MM.1S (cell line): Measurements from ENCODE around the gene CEP68.
A peak's percentile ranks its signal among the peaks of the same experiment; 100 is the strongest.

ENCODE experiments used
- EZH2 ChIP-seq: fragments of 300-600 bp; sonication (generic); optimal IDR thresholded peaks from 2 replicates; pipeline ENCODE3; 2017; ENCODE audit warnings: low read depth, mild to moderate bottlenecking, antibody characterized with exemption, low read length, mixed read lengths
- TF ChIP-seq, protein P1 (sequence below): fragments of 300-600 bp; sonication (generic); IDR thresholded peaks from 2 replicates; pipeline ENCODE4 v1.5.1; 2016; ENCODE audit warnings: antibody characterized with exemption, low read length, mixed read lengths

DNA sequence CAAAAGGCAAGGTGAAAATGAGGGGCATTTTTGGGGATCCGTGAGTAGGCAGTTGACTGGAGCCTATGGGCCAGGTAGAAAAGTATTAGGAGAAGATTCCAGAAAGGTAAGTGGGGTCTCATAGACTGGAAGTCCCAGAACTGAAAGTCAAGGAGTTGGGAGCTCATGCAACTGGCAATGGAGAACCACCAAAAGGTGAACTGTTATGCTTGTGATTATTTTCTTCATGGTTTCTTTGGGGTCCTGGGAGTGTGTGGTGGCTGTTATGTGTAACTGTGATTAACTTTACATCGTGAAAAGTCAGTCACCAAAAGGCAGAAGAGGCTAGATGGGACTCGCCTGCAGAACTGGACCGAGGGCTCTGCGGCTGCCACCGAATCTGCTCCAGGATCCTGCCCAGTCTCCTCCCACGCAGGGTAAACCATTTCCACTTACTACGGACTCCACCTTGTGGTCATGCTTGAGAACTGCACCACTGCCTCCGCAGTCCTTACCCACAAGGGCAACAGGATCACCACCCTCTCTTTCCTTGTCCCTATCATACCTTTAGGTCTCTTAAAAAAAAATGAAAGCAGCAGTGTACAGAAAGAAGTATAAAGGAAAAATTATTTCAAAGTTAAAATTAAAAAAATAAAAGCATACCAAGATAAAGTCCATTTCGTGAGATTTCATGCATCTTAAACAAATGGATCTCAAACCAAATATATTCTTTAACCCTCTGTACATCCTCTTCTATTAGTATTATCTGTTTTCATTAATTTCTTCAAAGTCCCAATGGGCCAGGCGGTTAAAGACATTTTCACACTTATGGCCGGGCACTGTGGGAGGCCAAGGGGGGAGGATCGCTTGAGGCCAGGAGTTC is 15.6 kb upstream of the CEP68 start:
- TF ChIP-seq EZH2 = no peak
- TF ChIP-seq, protein P1, sequence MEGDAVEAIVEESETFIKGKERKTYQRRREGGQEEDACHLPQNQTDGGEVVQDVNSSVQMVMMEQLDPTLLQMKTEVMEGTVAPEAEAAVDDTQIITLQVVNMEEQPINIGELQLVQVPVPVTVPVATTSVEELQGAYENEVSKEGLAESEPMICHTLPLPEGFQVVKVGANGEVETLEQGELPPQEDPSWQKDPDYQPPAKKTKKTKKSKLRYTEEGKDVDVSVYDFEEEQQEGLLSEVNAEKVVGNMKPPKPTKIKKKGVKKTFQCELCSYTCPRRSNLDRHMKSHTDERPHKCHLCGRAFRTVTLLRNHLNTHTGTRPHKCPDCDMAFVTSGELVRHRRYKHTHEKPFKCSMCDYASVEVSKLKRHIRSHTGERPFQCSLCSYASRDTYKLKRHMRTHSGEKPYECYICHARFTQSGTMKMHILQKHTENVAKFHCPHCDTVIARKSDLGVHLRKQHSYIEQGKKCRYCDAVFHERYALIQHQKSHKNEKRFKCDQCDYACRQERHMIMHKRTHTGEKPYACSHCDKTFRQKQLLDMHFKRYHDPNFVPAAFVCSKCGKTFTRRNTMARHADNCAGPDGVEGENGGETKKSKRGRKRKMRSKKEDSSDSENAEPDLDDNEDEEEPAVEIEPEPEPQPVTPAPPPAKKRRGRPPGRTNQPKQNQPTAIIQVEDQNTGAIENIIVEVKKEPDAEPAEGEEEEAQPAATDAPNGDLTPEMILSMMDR = peak; percentile 93
